CD8-positive, alpha-beta memory T cell (primary cell): ENCODE data around the gene AURKA. TPM values are rescaled to one million over a fixed set of nuclear protein-coding genes. Genes with fewer than 3 reads are reported as not detected.

Experiments used
- CTCF ChIA-PET: fragments of 350-600 bp; sonication (Branson Sonifier 250); formaldehyde crosslinking; loops from one replicate; lab custom pipeline; 2021; ENCODE audit warnings: antibody characterized with exemption; lab: Charles Lee
- POLR2A ChIA-PET: fragments of 350-600 bp; sonication (Branson Sonifier 250); formaldehyde crosslinking; loops from one replicate; lab custom pipeline; 2021; ENCODE audit warnings: antibody characterized with exemption; lab: Charles Lee
- DNase-seq, 5 donors: peaks; one replicate each; pipeline versions ENCODE4 v3.0.0 to v3.0.0-alpha.2; 2020 to 2022; ENCODE audit warnings: mixed read lengths in 1 of 5
- H3K27ac ChIP-seq: one replicate; pipeline ENCODE4 v1.7.0; 2013; ENCODE audit warnings: low read depth, mild to moderate bottlenecking, low read length, moderate library complexity
- H3K27me3 ChIP-seq: 2 replicates; pipeline ENCODE4 v1.7.0; 2013; ENCODE audit warnings: low read length, mild to moderate bottlenecking; ENCODE audit not compliant: insufficient read depth, poor library complexity, severe bottlenecking
- H3K36me3 ChIP-seq: 2 replicates; pipeline ENCODE4 v1.7.0; 2013; ENCODE audit warnings: mild to moderate bottlenecking, low read length, moderate library complexity; ENCODE audit not compliant: insufficient read depth
- H3K4me1 ChIP-seq: 2 replicates; pipeline ENCODE4 v1.7.0; 2013; ENCODE audit warnings: mild to moderate bottlenecking, low read length, moderate library complexity; ENCODE audit not compliant: insufficient read depth
- H3K4me3 ChIP-seq: 2 replicates; pipeline ENCODE4 v1.7.0; 2013; ENCODE audit warnings: mild to moderate bottlenecking, low read length
- H3K9me3 ChIP-seq: 2 replicates; pipeline ENCODE4 v1.7.0; 2013; ENCODE audit warnings: mild to moderate bottlenecking, low read length
- H3K27ac Mint-ChIP-seq, 8 donors: one replicate each; pipeline ENCODE4 v1.8.0; 2020 to 2021; ENCODE audit warnings: mixed read lengths in 8 of 8, mild to moderate bottlenecking in 6 of 8, inconsistent platforms in 3 of 8, moderate library complexity in 3 of 8
- H3K27me3 Mint-ChIP-seq, 2 donors: one replicate each; pipeline ENCODE4 v1.8.0; 2020 to 2021; ENCODE audit warnings: mixed read lengths in 2 of 2, mild to moderate bottlenecking in 1 of 2, moderate library complexity in 1 of 2
- H3K36me3 Mint-ChIP-seq, 3 donors: one replicate each; pipeline ENCODE4 v1.8.0; 2020 to 2021; ENCODE audit warnings: mixed read lengths in 3 of 3, inconsistent platforms in 1 of 3, mild to moderate bottlenecking in 1 of 3
- H3K4me1 Mint-ChIP-seq, 3 donors: one replicate each; pipeline ENCODE4 v1.8.0; 2020 to 2021; ENCODE audit warnings: mixed read lengths in 3 of 3, inconsistent platforms in 1 of 3, mild to moderate bottlenecking in 1 of 3
- H3K4me3 Mint-ChIP-seq, 7 donors: one replicate each; pipeline ENCODE4 v1.8.0; 2020 to 2021; ENCODE audit warnings: mixed read lengths in 7 of 7, mild to moderate bottlenecking in 6 of 7, moderate library complexity in 4 of 7, inconsistent platforms in 2 of 7
- H3K9me3 Mint-ChIP-seq, 5 donors: one replicate each; pipeline ENCODE4 v1.8.0; 2020 to 2022; ENCODE audit warnings: mixed read lengths in 5 of 5, mild to moderate bottlenecking in 3 of 5, moderate library complexity in 2 of 5, inconsistent platforms in 1 of 5
- polyA plus RNA-seq: library from polyadenylated mRNA; unstranded; fragments of 300-500 nt; fragmentation: Illumina TruSeq; gene quantifications from one replicate; pipeline ENCODE4 v1.2.3, GENCODE V29; 2021
- total RNA-seq, 2 experiments: library from RNA; stranded (reverse); gene quantifications; one replicate each; pipeline ENCODE4 v1.2.3, GENCODE V29; 2021

The AURKA gene
- total and polyA plus RNA-seq, 3 experiments from 2014 or later, result 1.7 to 50.8 (median 49.2) TPM

DNA sequence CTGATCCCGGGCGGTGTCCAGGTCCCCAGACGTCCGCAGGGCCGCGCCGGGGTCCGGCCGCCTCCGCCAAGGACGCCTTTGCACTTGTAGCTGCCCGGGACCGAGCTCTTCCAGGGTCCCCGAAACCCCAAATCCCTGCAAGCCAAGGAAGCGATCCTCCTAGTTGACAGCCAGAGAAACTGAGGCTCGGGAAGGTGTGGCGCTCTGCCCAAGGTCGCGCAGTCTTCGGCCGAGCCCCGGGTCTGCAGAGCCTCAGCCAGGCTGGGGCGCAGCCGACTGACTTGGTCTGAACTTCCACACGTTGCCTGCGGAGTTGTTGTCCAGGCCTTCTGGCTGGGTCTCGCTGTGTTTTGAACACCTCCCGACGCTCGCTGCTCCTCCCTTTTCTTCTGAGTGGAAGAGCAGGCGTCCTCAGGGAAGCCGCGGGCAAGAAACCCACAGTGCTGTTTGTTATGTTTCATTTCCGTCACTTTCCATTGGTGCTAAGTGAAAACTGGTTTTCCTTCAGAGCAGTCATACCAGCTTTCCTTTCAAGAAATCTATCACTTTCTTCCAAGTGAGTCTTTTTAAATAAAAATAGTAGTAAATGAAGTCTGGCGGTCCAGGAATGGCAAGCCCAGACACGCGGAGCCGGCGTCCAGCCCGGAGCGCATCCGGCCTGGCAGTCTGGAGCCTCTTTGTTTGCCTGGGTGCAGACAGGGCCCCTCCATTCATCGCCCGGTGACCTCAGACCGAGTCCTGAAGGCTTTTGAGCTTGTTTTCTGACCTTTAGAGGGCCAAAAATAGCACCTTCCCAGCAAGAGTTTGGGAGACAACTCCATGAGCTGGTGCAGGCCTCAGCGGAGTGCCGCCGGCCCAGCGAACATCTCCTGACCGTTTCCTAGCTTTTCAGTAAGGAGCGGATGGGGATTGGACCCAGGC is 32.5 kb downstream of the AURKA start:
- no peaks in the 10 kb centered on the region for H3K27me3 ChIP-seq
- no peaks in the 10 kb centered on the region for H3K9me3 ChIP-seq
- H3K27ac ChIP-seq, result peak overlapping the region; percentile 72
- peak overlapping the region; percentile 77 for H3K4me3 ChIP-seq
- Mint-ChIP-seq H3K4me3 (peak overlapping the region; percentile 86 to 91 (median 88)), H3K4me1 (peaks cover 18 to 30% (median 23%) of the 10 kb centered on the region in 3 donors), H3K27me3 (peaks cover 0 to 2% of the 10 kb centered on the region in 2 donors), H3K9me3 (no peaks in the 10 kb centered on the region), H3K27ac (peak overlapping the region in 6 of 8 donors; percentile 32 to 90 (median 75)), H3K36me3 (peaks cover 0 to 14% (median 3%) of the 10 kb centered on the region in 3 donors)
- no peaks in the 10 kb centered on the region for H3K36me3 ChIP-seq
- peaks cover 14% of the 10 kb centered on the region for H3K4me1 ChIP-seq
- CTCF ChIA-PET, result interaction anchor here (0.9 to 1.3 kb wide), 2 partner anchors 13 to 17 kb away, joined by 3 to 6 read pairs; no protein-coding TSS in a partner anchor
- peak in 2 of 5 donors; percentile 5 to 47 for DNase-seq
- POLR2A ChIA-PET, result interaction anchor here (1.0 to 2.8 kb wide), 3 partner anchors 33 to 36 kb away, joined by 4 to 14 read pairs (median 5); partner anchors contain the start of genes AURKA and CSTF1

DNA sequence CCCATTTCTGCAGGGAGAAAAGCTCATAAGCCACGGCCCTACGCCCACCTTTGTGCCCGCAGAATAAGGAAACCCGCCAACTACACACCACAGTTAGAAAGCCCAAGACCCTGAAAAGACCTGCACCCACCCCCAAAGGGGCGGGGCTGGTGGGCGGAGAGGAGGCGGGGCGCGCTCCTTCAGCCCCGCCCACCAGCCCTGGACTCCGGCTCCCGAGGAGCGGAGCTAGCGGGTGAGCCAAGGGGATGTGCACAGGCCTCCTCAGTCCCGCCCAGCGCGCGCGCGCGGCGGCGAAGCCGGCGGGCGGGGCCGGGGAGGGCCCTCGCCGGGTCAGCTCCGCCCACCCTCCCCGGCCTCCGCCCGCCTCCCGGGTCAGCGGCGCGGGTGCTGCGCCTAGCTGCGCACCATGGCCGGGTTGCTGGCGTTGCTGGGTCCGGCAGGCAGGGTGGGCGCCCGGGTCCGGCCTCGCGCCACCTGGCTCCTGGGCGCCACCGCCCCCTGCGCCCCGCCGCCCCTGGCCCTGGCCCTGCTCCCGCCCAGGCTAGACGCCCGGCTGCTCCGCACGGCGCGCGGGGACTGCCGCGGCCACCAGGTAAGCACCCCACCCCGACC is 33.3 kb downstream of the AURKA start, which contains the start of gene FAM210B:
Gene FAM210B, plus strand, starts transcription at position 375 of the 612 bp plus-strand sequence. Its CDS starts 32 bp downstream, at position 407.
- Mint-ChIP-seq H3K9me3 (no peaks in the 10 kb centered on the region), H3K27ac (peak within 1 kb of the TSS in 7 of 8 donors; percentile 60 to 90 (median 80)), H3K4me3 (peak within 1 kb of the TSS; percentile 86 to 91 (median 88)), H3K36me3 (peaks cover 0 to 9% (median 3%) of the 10 kb centered on the region in 3 donors), H3K27me3 (peaks cover 0 to 2% of the 10 kb centered on the region in 2 donors), H3K4me1 (peaks cover 18 to 30% (median 23%) of the 10 kb centered on the region in 3 donors)
- ChIA-PET POLR2A (interaction anchor here (1.0 to 2.8 kb wide), 3 partner anchors 33 to 36 kb away, joined by 4 to 14 read pairs (median 5); partner anchors contain the start of genes AURKA and CSTF1), CTCF (interaction anchor here (0.9 kb wide), 1 partner anchor 18 kb away, joined by 3 read pairs; no protein-coding TSS in a partner anchor)
- peak within 1 kb of the TSS; percentile 77 for H3K4me3 ChIP-seq
- no peaks in the 10 kb centered on the region for H3K36me3 ChIP-seq
- no peaks in the 10 kb centered on the region for H3K27me3 ChIP-seq
- no peaks in the 10 kb centered on the region for H3K9me3 ChIP-seq
- H3K27ac ChIP-seq, result peak within 1 kb of the TSS; percentile 72
- H3K4me1 ChIP-seq, result peaks cover 14% of the 10 kb centered on the region
- peak; percentile 75 to 87 (median 79) for DNase-seq

DNA sequence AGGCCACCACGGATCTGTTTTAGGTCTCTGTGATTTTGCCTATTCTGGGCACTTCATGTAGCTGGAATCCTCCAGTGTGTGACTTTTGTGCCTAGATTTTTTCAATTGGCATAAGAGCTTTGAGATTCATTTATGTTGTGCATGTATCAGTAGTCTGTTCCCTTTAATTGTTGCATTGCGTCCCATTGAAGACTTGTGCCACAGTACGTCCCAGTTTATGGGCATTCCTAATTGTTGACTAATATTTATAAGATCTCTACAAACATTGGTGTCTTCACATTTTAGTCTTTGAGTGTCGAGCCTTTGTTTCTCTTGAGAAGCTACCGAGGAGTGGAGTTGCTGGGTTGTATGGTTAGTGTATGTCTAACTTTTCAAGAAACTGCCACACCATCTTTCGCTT is 33.9 kb downstream of the AURKA start:
- Mint-ChIP-seq H3K27me3 (peaks cover 0 to 2% of the 10 kb centered on the region in 2 donors), H3K27ac (peak overlapping the region in 5 of 8 donors; percentile 39 to 81 (median 69)), H3K4me1 (peaks cover 18 to 30% (median 23%) of the 10 kb centered on the region in 3 donors), H3K36me3 (peaks cover 0 to 9% (median 3%) of the 10 kb centered on the region in 3 donors), H3K9me3 (no peaks in the 10 kb centered on the region), H3K4me3 (peak overlapping the region; percentile 82 to 91 (median 85))
- no peaks in the 10 kb centered on the region for H3K36me3 ChIP-seq
- ChIA-PET CTCF (no interaction called here), POLR2A (interaction anchor here (1.0 to 2.8 kb wide), 2 partner anchors 34 to 35 kb away, joined by 4 to 14 read pairs; partner anchors contain the start of genes AURKA and CSTF1)
- H3K27ac ChIP-seq, result no peak overlapping the region
- peaks cover 14% of the 10 kb centered on the region for H3K4me1 ChIP-seq
- no peaks in the 10 kb centered on the region for H3K27me3 ChIP-seq
- H3K9me3 ChIP-seq, result no peaks in the 10 kb centered on the region
- no peak overlapping the region for H3K4me3 ChIP-seq
- DNase-seq, result no peak

DNA sequence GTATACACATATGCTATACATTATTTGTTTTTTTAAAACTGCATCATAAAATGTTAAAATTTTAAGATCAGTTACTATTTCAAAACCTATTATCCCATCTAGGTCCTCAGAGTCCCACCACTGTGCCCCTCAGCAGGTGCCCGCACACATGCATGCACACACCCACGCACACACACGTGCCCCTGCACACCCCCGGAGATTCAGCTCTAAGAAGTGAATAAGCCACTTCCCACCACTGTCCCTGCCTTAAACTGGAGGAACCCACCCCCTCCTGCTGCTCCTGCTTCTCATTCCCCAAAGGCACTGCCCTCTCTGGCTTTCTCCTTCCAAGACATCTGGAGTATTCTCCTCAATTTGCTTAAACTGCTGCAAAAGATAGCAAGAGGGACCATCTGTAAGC is 38.7 kb downstream of the AURKA start:
- Histone ChIP-seq H3K27me3 (no peaks in the 10 kb centered on the region), H3K4me3 (no peak overlapping the region), H3K9me3 (no peaks in the 10 kb centered on the region), H3K27ac (no peak overlapping the region), H3K36me3 (no peaks in the 10 kb centered on the region), H3K4me1 (no peaks in the 10 kb centered on the region)
- POLR2A ChIA-PET, result no interaction called here
- Mint-ChIP-seq H3K4me1 (peaks cover 4 to 7% (median 6%) of the 10 kb centered on the region in 3 donors), H3K9me3 (no peaks in the 10 kb centered on the region), H3K36me3 (peaks cover 0 to 1% (median 0%) of the 10 kb centered on the region in 3 donors), H3K4me3 (no peak overlapping the region), H3K27me3 (peaks cover 11% of the 10 kb centered on the region in 2 donors), H3K27ac (no peak overlapping the region)
- CTCF ChIA-PET, result interaction anchor here (1.0 kb wide), 1 partner anchor 10 kb away, joined by 3 read pairs; no protein-coding TSS in a partner anchor
- DNase-seq, result no peak

DNA sequence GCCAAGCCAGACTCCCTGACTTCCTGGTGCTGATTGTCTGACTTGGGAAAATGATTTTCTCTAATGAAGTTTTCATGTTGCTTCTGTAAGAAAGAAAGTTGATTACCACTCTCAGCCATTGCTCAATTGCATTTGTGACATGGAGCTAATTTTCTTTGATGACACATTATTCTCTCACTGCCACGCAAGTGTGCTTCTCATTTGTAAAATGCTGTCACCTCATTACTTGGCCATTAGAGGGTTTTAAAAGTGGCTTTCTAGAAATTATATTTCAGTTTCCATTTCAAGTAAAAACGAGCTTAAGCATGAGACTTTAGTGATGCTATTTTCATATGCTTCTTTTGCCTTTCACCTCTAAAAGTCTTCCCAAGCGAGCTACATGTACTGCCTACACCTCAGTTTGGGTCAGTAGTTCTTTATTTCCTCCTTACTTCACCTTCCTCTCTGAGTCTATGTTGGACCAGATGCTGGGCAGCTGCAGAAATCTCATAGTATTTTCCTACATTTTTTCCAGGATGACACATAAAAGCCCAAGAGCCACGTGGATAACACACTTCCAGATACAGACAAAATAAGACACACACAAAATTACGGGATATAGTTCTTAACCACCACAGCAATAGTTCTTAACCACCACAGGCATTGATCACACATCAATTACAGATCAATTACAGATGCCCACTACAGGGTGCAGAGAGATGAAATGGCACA is 39.5 kb downstream of the AURKA start:
- Mint-ChIP-seq H3K27me3 (peaks cover 11 to 20% of the 10 kb centered on the region in 2 donors), H3K36me3 (no peaks in the 10 kb centered on the region)

DNA sequence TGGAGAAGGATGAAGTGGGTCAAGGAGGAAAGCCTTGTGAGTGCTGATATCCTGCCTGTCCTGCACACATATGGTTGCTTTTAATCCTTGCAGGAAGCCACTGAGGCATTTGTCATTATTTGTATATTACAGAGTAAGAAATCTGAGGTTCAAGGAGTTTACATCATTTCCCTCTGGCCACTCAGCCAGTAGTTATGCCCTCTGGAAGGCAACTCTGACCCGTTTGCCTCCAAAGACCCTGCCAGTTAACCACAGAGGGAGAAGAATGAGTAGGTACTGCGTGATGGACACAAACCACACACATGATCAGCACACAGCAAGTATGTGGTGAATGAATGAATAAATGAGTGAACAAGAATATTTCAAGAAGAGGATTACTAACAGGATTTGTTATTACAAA is 41.2 kb downstream of the AURKA start:
- Mint-ChIP-seq H3K27me3 (peaks cover 15 to 28% of the 10 kb centered on the region in 2 donors), H3K4me1 (peaks cover 0 to 8% (median 0%) of the 10 kb centered on the region in 3 donors), H3K9me3 (no peaks in the 10 kb centered on the region), H3K36me3 (no peaks in the 10 kb centered on the region), H3K4me3 (peak overlapping the region in 1 of 7 donors; percentile 22), H3K27ac (no peak overlapping the region)
- no peaks in the 10 kb centered on the region for H3K36me3 ChIP-seq
- CTCF ChIA-PET, result no interaction called here
- no peaks in the 10 kb centered on the region for H3K9me3 ChIP-seq
- POLR2A ChIA-PET, result no interaction called here
- no peaks in the 10 kb centered on the region for H3K27me3 ChIP-seq
- no peak overlapping the region for H3K27ac ChIP-seq
- H3K4me3 ChIP-seq, result no peak overlapping the region
- H3K4me1 ChIP-seq, result no peaks in the 10 kb centered on the region
- no peak for DNase-seq

More for the DNA sequence above, 39.5 kb downstream of the AURKA start:
- Mint-ChIP-seq H3K4me3 (no peak overlapping the region), H3K4me1 (peaks cover 0 to 8% (median 0%) of the 10 kb centered on the region in 3 donors), H3K9me3 (no peaks in the 10 kb centered on the region), H3K27ac (no peak overlapping the region)
- Histone ChIP-seq H3K9me3 (no peaks in the 10 kb centered on the region), H3K27ac (no peak overlapping the region), H3K36me3 (no peaks in the 10 kb centered on the region), H3K4me1 (no peaks in the 10 kb centered on the region), H3K4me3 (no peak overlapping the region), H3K27me3 (no peaks in the 10 kb centered on the region)
- DNase-seq, result no peak
- CTCF ChIA-PET, result no interaction called here
- POLR2A ChIA-PET, result no interaction called here

DNA sequence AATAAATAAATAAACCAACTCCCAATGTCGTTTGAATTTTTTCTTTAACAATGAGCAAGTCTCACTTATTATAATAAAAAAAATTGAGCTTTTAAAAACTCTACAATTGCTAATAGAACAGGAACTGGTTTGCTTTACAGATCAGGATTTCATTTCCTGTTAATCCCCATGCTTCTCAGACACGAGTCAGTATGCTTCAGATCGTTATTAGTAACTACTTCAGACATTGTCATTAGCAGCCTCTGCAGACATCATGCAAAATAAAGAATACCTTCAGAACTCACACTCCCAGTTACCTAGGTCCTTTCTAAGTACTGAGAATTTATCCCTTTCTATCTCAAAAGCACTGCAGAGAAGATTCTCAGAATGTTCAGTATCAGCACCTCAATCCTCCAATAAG is 43.3 kb downstream of the AURKA start:
- peaks cover 3 to 14% (median 4%) of the 10 kb centered on the region in 3 donors for H3K4me1 Mint-ChIP-seq
- H3K27me3 ChIP-seq, result peaks cover 6% of the 10 kb centered on the region
- no peak overlapping the region for H3K27ac ChIP-seq
- H3K9me3 ChIP-seq, result no peaks in the 10 kb centered on the region
- no peak overlapping the region for H3K4me3 Mint-ChIP-seq
- no peaks in the 10 kb centered on the region for H3K9me3 Mint-ChIP-seq
- H3K27ac Mint-ChIP-seq, result no peak overlapping the region
- H3K36me3 Mint-ChIP-seq, result no peaks in the 10 kb centered on the region
- CTCF ChIA-PET, result no interaction called here
- peaks cover 28 to 46% of the 10 kb centered on the region in 2 donors for H3K27me3 Mint-ChIP-seq
- POLR2A ChIA-PET, result interaction anchor here (0.5 to 0.7 kb wide), 2 partner anchors 31 to 103 kb away, joined by 3 to 4 read pairs; no protein-coding TSS in a partner anchor
- no peaks in the 10 kb centered on the region for H3K36me3 ChIP-seq
- no peaks in the 10 kb centered on the region for H3K4me1 ChIP-seq
- H3K4me3 ChIP-seq, result no peak overlapping the region
- DNase-seq, result no peak
